ENCODE results near the gene RPS6KA4. TPM values are rescaled to one million over a fixed set of nuclear protein-coding genes. Genes with fewer than 3 reads are reported as not detected.

Gene RPS6KA4
- total RNA-seq, 2 experiments from 2014 or later = 31.4 to 34.3 TPM

DNA sequence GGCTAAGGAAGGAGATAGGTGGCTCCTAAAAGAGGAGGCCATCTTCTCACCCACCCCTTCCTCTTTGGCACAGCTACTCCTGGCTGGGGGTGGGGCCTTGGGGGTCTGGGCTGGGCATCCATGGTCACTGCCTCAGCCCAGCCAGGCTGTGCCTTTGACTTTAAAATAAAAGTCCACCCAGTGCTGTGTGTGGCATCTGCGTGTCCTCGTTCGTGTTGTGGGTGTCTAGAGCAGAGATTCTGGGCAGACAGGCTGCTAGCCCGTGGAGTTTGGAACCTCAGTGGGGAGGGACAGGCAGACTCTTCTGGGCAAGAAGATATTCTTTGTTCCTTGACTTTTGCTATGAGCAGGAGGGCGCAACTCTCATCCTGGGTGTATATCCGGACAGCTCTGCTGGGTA, 13.1 kb downstream of the RPS6KA4 start:
- no peak overlapping the region for H3K4me3 Mint-ChIP-seq
- no peak for DNase-seq
- no peaks in the 10 kb centered on the region for H3K9me3 Mint-ChIP-seq
- intact Hi-C loops (cut with micrococcal nuclease) = no loop called here
- peaks cover 9% of the 10 kb centered on the region for H3K36me3 Mint-ChIP-seq
- ChIA-PET CTCF (interaction anchor here (0.6 to 0.9 kb wide), 2 partner anchors 12 to 1490 kb away, joined by 3 to 4 read pairs; no protein-coding TSS in a partner anchor), POLR2A (interaction anchor here (0.6 to 0.9 kb wide), 2 partner anchors 12 to 389 kb away, joined by 3 to 4 read pairs; no protein-coding TSS in a partner anchor)
- H3K4me1 Mint-ChIP-seq (ENCODE audit: low read depth) = no peaks in the 10 kb centered on the region
- no peaks in the 10 kb centered on the region for H3K27me3 Mint-ChIP-seq
- no peak overlapping the region for H3K27ac Mint-ChIP-seq

DNA sequence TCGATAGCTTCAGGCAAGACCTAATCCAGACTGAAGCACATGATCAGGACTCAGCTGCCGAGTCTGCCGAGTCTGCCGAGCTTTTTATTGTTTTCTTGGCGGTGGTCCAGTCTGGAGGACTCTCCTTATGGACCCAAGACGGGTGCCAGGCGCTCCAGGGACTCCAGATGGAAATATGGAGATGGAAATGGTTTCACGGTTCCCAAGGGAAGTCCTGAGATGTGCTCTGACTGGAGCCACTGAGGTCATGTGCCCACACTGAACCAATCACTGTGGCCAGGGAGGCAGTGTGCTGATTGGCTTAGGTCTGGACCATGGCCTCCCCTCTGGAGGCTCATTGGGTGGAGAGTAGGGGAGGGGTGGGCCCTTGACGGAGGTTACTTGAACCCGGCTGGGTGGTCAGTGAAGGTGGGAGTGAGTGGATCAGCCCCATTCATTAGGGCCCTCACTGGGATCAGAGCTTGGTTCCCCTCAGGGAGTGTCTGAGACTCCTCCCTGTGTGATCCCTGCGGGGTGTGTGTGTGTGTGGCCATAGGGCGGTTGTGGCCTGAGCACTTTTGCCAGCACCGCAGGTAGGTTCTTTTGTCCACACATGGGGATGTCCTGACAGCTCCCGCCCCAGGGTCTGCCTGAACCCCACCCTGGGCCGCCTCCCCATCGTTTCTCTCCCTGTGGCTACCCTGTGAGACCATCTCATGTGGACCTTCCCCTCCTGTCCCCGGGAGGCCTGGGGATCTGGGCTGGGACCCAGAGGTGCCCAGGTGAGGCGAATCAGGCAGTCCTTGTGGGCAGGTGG, 14.0 kb downstream of the RPS6KA4 start:
- no peak overlapping the region for H3K4me3 Mint-ChIP-seq
- POLR2A ChIA-PET = interaction anchor here (0.6 to 0.9 kb wide), 2 partner anchors 13 to 388 kb away, joined by 3 to 4 read pairs; no protein-coding TSS in a partner anchor
- H3K4me1 Mint-ChIP-seq (ENCODE audit: low read depth) = no peaks in the 10 kb centered on the region
- intact Hi-C loops (cut with micrococcal nuclease) = no loop called here
- CTCF ChIA-PET = interaction anchor here (0.9 kb wide), 1 partner anchor 13 kb away, joined by 4 read pairs; no protein-coding TSS in a partner anchor
- DNase-seq = no peak
- H3K36me3 Mint-ChIP-seq = peaks cover 7% of the 10 kb centered on the region
- no peaks in the 10 kb centered on the region for H3K9me3 Mint-ChIP-seq
- H3K27ac Mint-ChIP-seq = no peak overlapping the region
- H3K27me3 Mint-ChIP-seq = no peaks in the 10 kb centered on the region

DNA sequence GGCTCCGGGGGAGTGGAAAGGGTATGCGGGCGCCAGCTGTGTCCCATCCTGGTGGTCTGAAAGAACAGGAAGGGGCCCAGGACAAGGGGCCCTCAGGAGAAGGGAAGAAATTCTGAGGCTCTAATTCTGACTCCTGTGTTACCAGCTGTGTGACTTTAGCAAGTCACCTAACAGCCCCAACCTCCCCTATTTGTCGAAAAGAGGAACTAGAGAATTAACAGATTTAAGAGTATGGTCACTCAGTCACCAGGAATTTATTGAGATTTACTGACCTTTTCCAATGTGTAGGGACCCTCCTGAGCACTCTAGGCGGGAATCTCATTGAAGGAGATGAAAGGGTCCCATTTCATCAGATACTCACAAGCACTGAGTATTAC, 14.6 kb downstream of the RPS6KA4 start:
- ChIA-PET CTCF (no interaction called here), POLR2A (no interaction called here)
- H3K9me3 Mint-ChIP-seq = no peaks in the 10 kb centered on the region
- no peak for DNase-seq
- no peaks in the 10 kb centered on the region for H3K4me1 Mint-ChIP-seq (ENCODE audit: low read depth)
- no peak overlapping the region for H3K4me3 Mint-ChIP-seq
- H3K27me3 Mint-ChIP-seq = no peaks in the 10 kb centered on the region
- H3K27ac Mint-ChIP-seq = no peak overlapping the region
- intact Hi-C loops (cut with micrococcal nuclease) = no loop called here
- H3K36me3 Mint-ChIP-seq = peaks cover 7% of the 10 kb centered on the region

DNA sequence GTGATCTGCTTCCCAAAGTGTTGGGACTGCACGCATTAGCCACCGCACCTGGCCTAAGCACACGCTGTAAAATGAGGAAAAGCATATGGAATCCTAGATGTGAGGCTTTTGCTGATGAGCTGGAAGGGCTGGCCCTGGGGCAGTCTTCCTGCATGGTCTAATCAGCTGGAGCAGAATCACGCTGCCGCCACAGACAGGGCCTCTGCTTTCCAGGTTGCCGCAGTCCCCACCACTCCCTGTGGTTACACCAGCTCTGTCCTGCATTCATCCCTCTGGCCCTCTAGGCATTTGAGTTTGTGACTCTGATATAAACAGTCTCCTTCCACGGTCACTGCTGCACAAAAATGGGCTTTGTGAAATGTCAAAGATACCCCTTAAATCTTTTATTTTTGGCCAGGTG, 17.1 kb downstream of the RPS6KA4 start:
- intact Hi-C loops (cut with micrococcal nuclease) = no loop called here
- CTCF ChIA-PET = no interaction called here
- Mint-ChIP-seq H3K4me1 (ENCODE audit: low read depth) (no peaks in the 10 kb centered on the region), H3K36me3 (no peaks in the 10 kb centered on the region), H3K27me3 (no peaks in the 10 kb centered on the region), H3K27ac (no peak overlapping the region), H3K9me3 (no peaks in the 10 kb centered on the region), H3K4me3 (no peak overlapping the region)
- DNase-seq = no peak
- POLR2A ChIA-PET = no interaction called here

DNA sequence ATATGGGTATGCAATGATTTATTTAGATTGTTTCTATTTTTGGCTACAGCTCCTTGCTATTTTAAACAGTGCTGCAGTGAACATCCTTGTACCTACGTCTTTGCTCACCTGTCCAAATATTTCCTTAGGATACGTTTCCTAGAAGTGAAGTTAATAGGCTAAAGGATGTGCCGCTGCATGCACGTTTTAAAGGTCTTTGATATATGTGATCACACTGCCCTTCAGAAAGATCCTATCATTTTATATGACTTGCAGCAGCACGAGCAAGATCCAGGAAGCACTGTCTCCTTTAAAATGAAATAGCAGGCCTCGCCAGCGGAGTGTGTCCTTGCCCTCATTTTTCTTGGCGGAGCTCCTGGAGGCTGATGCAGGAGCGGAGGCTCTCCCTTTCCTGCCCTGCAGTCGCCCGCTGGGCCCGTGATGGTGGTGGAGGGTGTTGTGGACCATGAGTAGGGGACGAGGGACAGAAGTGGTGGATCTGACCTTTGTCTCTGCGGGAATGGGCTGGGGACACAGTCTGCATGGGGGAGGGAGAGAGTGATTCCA, 19.4 kb downstream of the RPS6KA4 start:
- no peak for DNase-seq
- Mint-ChIP-seq H3K9me3 (no peaks in the 10 kb centered on the region), H3K27me3 (no peaks in the 10 kb centered on the region), H3K4me3 (no peak overlapping the region), H3K36me3 (no peaks in the 10 kb centered on the region), H3K27ac (no peak overlapping the region), H3K4me1 (ENCODE audit: low read depth) (no peaks in the 10 kb centered on the region)
- ChIA-PET POLR2A (no interaction called here), CTCF (no interaction called here)
- intact Hi-C loops (cut with micrococcal nuclease) = no loop called here

DNA sequence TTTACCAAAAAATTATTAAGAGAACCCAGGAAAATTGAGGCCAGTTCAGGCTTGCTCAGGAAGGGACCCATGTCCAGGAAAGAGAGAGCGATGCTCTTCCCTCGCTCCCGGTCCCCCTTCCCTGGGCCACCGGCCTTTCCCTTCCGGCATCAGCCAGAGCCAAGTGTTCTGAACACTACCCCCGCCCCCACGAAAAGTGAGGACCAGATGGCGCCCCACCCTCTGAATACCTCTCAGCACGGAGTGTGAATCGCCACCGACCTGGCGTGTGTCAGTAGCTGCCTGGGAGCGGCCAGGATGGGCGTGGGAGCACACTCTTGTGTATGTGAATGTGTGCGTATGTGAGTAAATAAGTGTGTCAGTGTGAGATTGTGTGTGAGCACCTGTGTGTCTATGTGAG, 20.2 kb downstream of the RPS6KA4 start:
- CTCF ChIA-PET = no interaction called here
- no peak for DNase-seq
- no peaks in the 10 kb centered on the region for H3K4me1 Mint-ChIP-seq (ENCODE audit: low read depth)
- POLR2A ChIA-PET = no interaction called here
- intact Hi-C loops (cut with micrococcal nuclease) = no loop called here
- H3K27ac Mint-ChIP-seq = no peak overlapping the region
- no peaks in the 10 kb centered on the region for H3K9me3 Mint-ChIP-seq
- H3K27me3 Mint-ChIP-seq = no peaks in the 10 kb centered on the region
- H3K4me3 Mint-ChIP-seq = no peak overlapping the region
- H3K36me3 Mint-ChIP-seq = no peaks in the 10 kb centered on the region

DNA sequence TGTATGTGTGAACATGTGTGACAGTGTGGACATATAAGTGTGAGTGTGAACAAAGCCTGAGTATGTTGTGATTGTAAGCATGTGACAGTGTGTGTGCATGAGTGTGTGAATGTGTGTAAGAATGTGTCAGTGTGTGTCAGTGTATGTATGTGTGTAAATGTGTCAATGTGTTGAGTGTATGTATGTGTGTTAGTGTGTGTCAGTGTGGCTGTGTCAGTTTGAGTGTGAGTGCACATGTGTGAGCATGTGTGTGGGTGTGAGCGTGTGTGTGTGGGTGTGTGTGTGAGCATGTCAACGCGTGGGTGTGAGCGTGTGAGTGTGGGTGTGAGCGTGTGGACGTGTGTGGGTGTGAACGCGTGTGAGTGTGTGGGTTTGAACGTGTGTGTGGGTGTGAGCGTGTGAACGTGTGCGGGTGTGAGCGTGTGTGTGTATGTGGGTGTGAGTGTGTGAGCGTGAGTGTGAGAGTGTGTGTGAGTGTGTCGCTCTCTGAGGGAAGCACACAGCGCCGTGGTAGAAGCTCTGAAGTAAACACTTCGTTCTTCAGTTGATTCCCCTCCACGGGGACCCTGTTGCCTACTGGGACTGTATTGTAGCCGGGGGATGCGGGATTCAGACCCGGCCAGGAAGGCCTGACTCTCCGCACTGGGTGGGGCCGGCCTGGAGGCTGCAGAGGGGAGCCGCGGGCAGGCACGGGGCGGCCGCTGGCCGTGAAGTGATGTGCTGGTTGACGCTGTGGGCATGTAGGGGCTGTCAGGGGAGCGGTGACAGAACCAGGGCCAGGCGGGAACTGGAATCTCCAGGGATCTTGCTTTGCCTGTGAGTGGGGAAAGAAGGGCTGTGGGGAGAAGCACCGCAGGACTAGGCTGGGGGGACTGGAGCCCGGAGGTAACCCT, 21.1 kb downstream of the RPS6KA4 start:
- no peaks in the 10 kb centered on the region for H3K4me1 Mint-ChIP-seq (ENCODE audit: low read depth)
- H3K27me3 Mint-ChIP-seq = no peaks in the 10 kb centered on the region
- intact Hi-C loops (cut with micrococcal nuclease) = no loop called here
- H3K27ac Mint-ChIP-seq = no peak overlapping the region
- POLR2A ChIA-PET = no interaction called here
- no peak overlapping the region for H3K4me3 Mint-ChIP-seq
- DNase-seq = no peak
- CTCF ChIA-PET = no interaction called here
- H3K9me3 Mint-ChIP-seq = no peaks in the 10 kb centered on the region
- no peaks in the 10 kb centered on the region for H3K36me3 Mint-ChIP-seq

DNA sequence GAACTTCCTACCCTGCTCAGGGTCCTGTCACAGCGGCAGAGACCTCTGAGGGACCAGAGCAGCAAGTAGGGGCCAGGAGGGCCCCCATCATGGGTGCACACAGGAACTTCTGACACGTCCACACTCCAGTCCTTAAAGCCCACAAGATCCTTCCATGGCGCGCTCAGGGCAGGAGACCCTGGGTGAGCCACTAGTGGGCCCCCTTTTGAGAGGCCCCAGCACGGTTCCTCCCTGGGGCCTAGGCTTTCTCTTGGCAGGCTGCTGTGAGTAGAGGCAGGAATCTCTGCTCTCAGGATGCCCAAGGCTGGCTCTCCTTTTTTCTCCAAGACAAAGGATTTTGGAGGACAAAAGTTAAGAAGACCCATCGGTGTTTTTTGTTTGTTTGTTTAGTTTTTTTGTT, 22.4 kb downstream of the RPS6KA4 start:
- CTCF ChIA-PET = no interaction called here
- intact Hi-C loops (cut with micrococcal nuclease) = no loop called here
- Mint-ChIP-seq H3K9me3 (no peaks in the 10 kb centered on the region), H3K27ac (no peak overlapping the region), H3K27me3 (no peaks in the 10 kb centered on the region), H3K36me3 (no peaks in the 10 kb centered on the region), H3K4me1 (ENCODE audit: low read depth) (no peaks in the 10 kb centered on the region), H3K4me3 (no peak overlapping the region)
- POLR2A ChIA-PET = no interaction called here
- DNase-seq = no peak

DNA sequence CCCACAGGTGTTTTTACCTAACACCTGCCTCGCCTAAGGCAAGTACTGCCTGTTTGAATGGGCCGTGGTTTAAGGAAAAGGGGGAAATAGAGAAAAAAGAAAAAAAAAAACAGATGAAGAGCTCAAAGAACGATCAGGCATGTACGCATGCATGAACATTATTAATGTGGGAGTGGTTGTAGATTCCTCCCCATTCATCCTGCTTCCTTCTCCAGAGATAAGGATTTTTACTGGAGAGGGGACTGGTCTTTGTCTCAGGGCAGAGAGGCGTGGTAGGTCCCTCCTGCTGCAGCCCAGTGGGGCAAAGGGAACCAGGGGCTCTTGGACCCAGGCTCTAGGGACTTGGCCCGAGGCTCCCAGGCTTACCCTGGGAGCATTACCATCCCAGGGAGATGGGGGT, 23.1 kb downstream of the RPS6KA4 start:
- H3K4me1 Mint-ChIP-seq (ENCODE audit: low read depth) = no peaks in the 10 kb centered on the region
- H3K9me3 Mint-ChIP-seq = no peaks in the 10 kb centered on the region
- POLR2A ChIA-PET = no interaction called here
- no peak overlapping the region for H3K27ac Mint-ChIP-seq
- CTCF ChIA-PET = no interaction called here
- H3K4me3 Mint-ChIP-seq = no peak overlapping the region
- no peaks in the 10 kb centered on the region for H3K36me3 Mint-ChIP-seq
- intact Hi-C loops (cut with micrococcal nuclease) = no loop called here
- no peaks in the 10 kb centered on the region for H3K27me3 Mint-ChIP-seq
- no peak for DNase-seq

DNA sequence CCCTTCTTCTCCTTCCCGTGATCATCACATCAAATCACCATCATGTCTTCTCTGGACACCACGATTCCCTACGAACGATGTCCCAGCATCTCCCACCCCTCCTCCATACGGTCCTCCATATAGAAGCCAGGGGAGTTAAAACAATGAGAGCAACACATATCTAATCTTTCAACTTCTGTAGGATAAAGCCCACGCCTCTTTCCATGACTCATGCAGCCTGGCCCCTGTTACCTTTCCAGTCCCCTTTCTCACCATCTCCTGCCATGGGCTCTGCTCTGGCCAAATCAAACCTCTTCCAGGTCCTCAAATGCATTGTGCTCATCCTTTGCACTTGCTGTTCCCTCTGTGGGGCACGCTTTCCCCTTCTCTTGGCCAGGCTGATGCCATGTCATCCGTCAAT, 23.6 kb downstream of the RPS6KA4 start:
- POLR2A ChIA-PET = no interaction called here
- Mint-ChIP-seq H3K4me1 (ENCODE audit: low read depth) (no peaks in the 10 kb centered on the region), H3K4me3 (no peak overlapping the region), H3K9me3 (no peaks in the 10 kb centered on the region), H3K36me3 (no peaks in the 10 kb centered on the region), H3K27me3 (no peaks in the 10 kb centered on the region), H3K27ac (no peak overlapping the region)
- CTCF ChIA-PET = no interaction called here
- intact Hi-C loops (cut with micrococcal nuclease) = no loop called here
- DNase-seq = no peak

DNA sequence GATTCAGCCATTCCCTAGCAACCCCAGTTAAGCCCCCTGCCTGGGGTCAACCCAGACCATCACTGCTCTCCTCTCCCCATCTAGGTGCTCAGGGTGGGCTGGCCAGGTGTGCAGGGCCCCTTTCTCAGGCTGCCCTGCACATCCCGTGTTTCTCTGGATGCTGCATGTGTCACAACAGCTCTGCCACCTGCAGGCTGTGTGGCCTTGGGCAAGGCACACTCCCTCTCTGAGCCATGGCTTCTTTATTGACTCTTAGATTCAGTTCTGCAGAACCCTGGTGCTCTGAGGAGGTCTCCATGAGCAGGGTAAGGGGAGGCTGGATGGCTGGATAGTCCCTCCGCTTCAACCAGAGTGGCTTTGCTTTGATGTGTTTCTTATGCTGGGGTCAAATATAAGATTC, 24.6 kb downstream of the RPS6KA4 start:
- no peaks in the 10 kb centered on the region for H3K36me3 Mint-ChIP-seq
- no peaks in the 10 kb centered on the region for H3K27me3 Mint-ChIP-seq
- no peak overlapping the region for H3K4me3 Mint-ChIP-seq
- DNase-seq = no peak
- H3K9me3 Mint-ChIP-seq = no peaks in the 10 kb centered on the region
- no peaks in the 10 kb centered on the region for H3K4me1 Mint-ChIP-seq (ENCODE audit: low read depth)
- CTCF ChIA-PET = interaction anchor here (0.9 kb wide), 1 partner anchor 65 kb away, joined by 3 read pairs; no protein-coding TSS in a partner anchor
- intact Hi-C loops (cut with micrococcal nuclease) = no loop called here
- POLR2A ChIA-PET = no interaction called here
- no peak overlapping the region for H3K27ac Mint-ChIP-seq

DNA sequence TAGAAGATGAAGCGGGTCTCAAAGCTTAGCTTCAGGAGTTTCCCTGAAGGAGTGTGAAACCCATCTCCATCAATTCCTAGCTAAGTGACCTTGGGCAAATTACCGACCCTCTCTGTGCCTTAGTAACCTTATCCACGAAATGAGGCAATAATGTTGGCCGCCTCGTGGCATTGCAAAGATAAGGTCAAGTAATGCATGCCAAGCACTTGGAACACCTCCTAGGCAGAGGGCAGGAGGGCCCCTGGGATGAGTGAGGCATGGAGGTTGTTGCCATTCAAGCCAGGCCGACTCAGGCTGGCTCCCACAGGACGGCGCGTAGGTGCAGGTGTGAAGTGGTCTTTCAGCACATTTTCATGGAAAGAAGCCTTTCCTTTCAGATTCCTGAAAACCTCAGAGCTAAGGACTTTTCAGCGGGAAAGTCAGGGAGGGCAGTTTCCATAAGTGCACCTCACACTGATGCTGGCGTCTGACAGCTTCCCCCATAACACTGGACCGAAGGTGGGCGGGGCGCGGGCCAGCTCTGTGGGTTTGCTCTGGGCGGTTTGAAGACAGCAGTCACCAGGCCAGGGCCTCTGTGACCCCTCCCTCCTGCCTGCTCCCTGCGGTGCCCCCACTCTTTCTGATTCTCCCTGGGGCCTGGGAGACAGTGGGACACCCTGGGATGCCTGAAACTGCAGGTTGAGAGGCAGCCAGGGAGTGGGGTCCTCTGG, 25.2 kb downstream of the RPS6KA4 start:
- DNase-seq = no peak
- Mint-ChIP-seq H3K4me1 (ENCODE audit: low read depth) (no peaks in the 10 kb centered on the region), H3K36me3 (no peaks in the 10 kb centered on the region), H3K27me3 (no peaks in the 10 kb centered on the region), H3K27ac (no peak overlapping the region), H3K4me3 (no peak overlapping the region), H3K9me3 (no peaks in the 10 kb centered on the region)
- intact Hi-C loops (cut with micrococcal nuclease) = no loop called here
- ChIA-PET CTCF (interaction anchor here (0.9 kb wide), 1 partner anchor 65 kb away, joined by 3 read pairs; no protein-coding TSS in a partner anchor), POLR2A (no interaction called here)
